Measurements from ENCODE around the gene S100A1.

S100A1 gene

GRCh38 chr1:153610811-153611301, 17.4 kb upstream of the S100A1 start:
- no peak for DNase-seq

- DNase-seq: no peak
Measured at GRCh38 chr1:153611356-153611755, 16.9 kb upstream of the S100A1 start.

- no peak for DNase-seq
Measured at GRCh38 chr1:153612111-153612754, 16.0 kb upstream of the S100A1 start.

GRCh38 chr1:153612755-153613331, 15.4 kb upstream of the S100A1 start, which contains the start of gene S100A16:
S100A16 (minus strand) TSS chr1:153613137; CDS start chr1:153608151, 4,986 bp downstream.
- no peak for DNase-seq

- DNase-seq: no peak
Measured at GRCh38 chr1:153613406-153613805, 14.8 kb upstream of the S100A1 start.

GRCh38 chr1:153614189-153614900, 13.9 kb upstream of the S100A1 start:
- DNase-seq: no peak

- DNase-seq: no peak
Measured at GRCh38 chr1:153614906-153615305, 13.3 kb upstream of the S100A1 start.

- DNase-seq: no peak
Measured at GRCh38 chr1:153615406-153615805, 12.8 kb upstream of the S100A1 start.

- no peak for DNase-seq
Measured at GRCh38 chr1:153616144-153616916, 11.9 kb upstream of the S100A1 start, which contains the start of gene S100A14. S100A14 (minus strand) TSS chr1:153616325; CDS start chr1:153615858, 467 bp downstream.

- DNase-seq: no peak
Measured at GRCh38 chr1:153616917-153617311, 11.3 kb upstream of the S100A1 start.

- DNase-seq: no peak
Measured at GRCh38 chr1:153617663-153618062, 10.6 kb upstream of the S100A1 start.

- DNase-seq: no peak
Measured at GRCh38 chr1:153619171-153619570, 9.1 kb upstream of the S100A1 start.

- DNase-seq: peak; percentile 81
Measured at GRCh38 chr1:153623101-153623500, 5.1 kb upstream of the S100A1 start.

GRCh38 chr1:153624965-153625611, 3.1 kb upstream of the S100A1 start:
- DNase-seq: no peak

GRCh38 chr1:153626477-153626903, 1.7 kb upstream of the S100A1 start:
- no peak for DNase-seq

GRCh38 chr1:153626904-153627714, 1.1 kb upstream of the S100A1 start, which contains the start of gene S100A13:
S100A13 (minus strand) TSS chr1:153627505; CDS start chr1:153626472, 1,033 bp downstream.
- DNase-seq: no peak

GRCh38 chr1:153628638-153629342, 556 bp downstream of the S100A1 start:
- DNase-seq: no peak

GRCh38 chr1:153629343-153629665, 1.1 kb downstream of the S100A1 start:
- DNase-seq: no peak

GRCh38 chr1:153629971-153630370, 1.7 kb downstream of the S100A1 start:
- no peak for DNase-seq

GRCh38 chr1:153630384-153630783, 2.1 kb downstream of the S100A1 start:
- no peak for DNase-seq

Measured in MV-4-11 (cell line).